SU-DHL-6 (cell line): ENCODE data around the gene DIAPH1.

Experiments used
- EZH2phosphoT487 ChIP-seq: fragments of 200-600 bp; sonication (generic), shearing (Covaris generic); conservative IDR thresholded peaks from 2 replicates; pipeline ENCODE4 v1.6.1; 2018; ENCODE audit warnings: mild to moderate bottlenecking, antibody characterized with exemption, low read length, moderate library complexity, mixed read lengths
- TF ChIP-seq, protein P1 (sequence below): fragments of 200-600 bp; sonication (generic); IDR thresholded peaks from one replicate; pipeline ENCODE4 v1.5.1; 2017; ENCODE audit warnings: antibody characterized with exemption, mild to moderate bottlenecking, low read length, moderate library complexity; ENCODE audit not compliant: insufficient read depth, poor library complexity, severe bottlenecking

DNA sequence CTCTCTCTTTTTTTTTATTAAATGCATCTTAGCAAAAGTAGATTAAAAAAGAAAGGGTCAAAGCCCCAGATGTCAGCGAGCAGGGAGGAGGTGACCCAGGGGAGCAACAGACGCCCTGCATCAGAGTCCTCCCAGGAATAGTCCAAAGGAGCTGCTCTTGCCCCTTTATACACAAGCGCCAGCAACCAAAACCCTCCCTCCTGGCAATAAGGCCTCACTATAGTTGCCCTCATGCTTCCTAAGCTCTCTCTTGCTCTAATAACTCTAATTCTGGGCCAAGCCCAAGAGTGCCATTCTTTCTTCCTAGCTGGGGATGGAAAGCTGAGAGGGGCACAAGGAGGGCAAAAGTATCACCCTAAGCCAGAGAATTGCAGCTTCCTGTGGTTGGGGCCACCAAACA is 103.7 kb downstream of the DIAPH1 start:
- TF ChIP-seq, protein P1, sequence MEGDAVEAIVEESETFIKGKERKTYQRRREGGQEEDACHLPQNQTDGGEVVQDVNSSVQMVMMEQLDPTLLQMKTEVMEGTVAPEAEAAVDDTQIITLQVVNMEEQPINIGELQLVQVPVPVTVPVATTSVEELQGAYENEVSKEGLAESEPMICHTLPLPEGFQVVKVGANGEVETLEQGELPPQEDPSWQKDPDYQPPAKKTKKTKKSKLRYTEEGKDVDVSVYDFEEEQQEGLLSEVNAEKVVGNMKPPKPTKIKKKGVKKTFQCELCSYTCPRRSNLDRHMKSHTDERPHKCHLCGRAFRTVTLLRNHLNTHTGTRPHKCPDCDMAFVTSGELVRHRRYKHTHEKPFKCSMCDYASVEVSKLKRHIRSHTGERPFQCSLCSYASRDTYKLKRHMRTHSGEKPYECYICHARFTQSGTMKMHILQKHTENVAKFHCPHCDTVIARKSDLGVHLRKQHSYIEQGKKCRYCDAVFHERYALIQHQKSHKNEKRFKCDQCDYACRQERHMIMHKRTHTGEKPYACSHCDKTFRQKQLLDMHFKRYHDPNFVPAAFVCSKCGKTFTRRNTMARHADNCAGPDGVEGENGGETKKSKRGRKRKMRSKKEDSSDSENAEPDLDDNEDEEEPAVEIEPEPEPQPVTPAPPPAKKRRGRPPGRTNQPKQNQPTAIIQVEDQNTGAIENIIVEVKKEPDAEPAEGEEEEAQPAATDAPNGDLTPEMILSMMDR = no peak
- no peak for TF ChIP-seq EZH2phosphoT487
